Parathyroid adenoma (tissue), 2 donors: ENCODE data around the gene BRAF.
"Not testable (repeated sequence)": the region's sequence is repeated elsewhere in the genome, so short reads cannot be mapped to it uniquely, and the experiment has no call there.

Source experiments
- H2AFZ ChIP-seq: fragments of 300-600 bp; sonication (generic); one replicate; pipeline ENCODE4 v1.7.0; 2017; ENCODE audit warnings: antibody characterized with exemption, mild to moderate bottlenecking
- H3K27ac ChIP-seq: fragments of 300-600 bp; sonication (generic); one replicate; pipeline ENCODE4 v1.7.0; 2017
- H3K27me3 ChIP-seq: fragments of 300-600 bp; sonication (generic); one replicate; pipeline ENCODE4 v1.7.0; 2017; ENCODE audit warnings: low read length; ENCODE audit not compliant: control insufficient read depth, insufficient read depth
- H3K36me3 ChIP-seq: fragments of 300-600 bp; sonication (generic); one replicate; pipeline ENCODE4 v1.7.0; 2017; ENCODE audit warnings: low read length; ENCODE audit not compliant: control insufficient read depth, insufficient read depth
- H3K4me1 ChIP-seq: fragments of 300-600 bp; sonication (generic); one replicate; pipeline ENCODE4 v1.7.0; 2017; ENCODE audit warnings: control low read depth
- H3K4me2 ChIP-seq: fragments of 300-600 bp; sonication (generic); one replicate; pipeline ENCODE4 v1.7.0; 2017; ENCODE audit warnings: low read length
- H3K4me3 ChIP-seq: fragments of 300-600 bp; sonication (generic); one replicate; pipeline ENCODE4 v1.7.0; 2017; ENCODE audit warnings: low read depth, low read length
- H3K79me2 ChIP-seq: fragments of 300-600 bp; sonication (generic); one replicate; pipeline ENCODE4 v1.7.0; 2017; ENCODE audit warnings: control low read depth
- H3K9ac ChIP-seq: fragments of 300-600 bp; sonication (generic); one replicate; pipeline ENCODE4 v1.7.0; 2017; ENCODE audit warnings: mild to moderate bottlenecking
- H3K9me3 ChIP-seq: fragments of 300-600 bp; sonication (generic); one replicate; pipeline ENCODE4 v1.7.0; 2017; ENCODE audit warnings: low read length; ENCODE audit not compliant: control insufficient read depth
- TF ChIP-seq, protein P1 (sequence below): fragments of 300-600 bp; sonication (generic); IDR thresholded peaks from one replicate; pipeline ENCODE4 v1.7.0; 2017; ENCODE audit warnings: antibody characterized with exemption, mild to moderate bottlenecking
- donor health status: primary hyperparathyroidism.

Gene BRAF

DNA sequence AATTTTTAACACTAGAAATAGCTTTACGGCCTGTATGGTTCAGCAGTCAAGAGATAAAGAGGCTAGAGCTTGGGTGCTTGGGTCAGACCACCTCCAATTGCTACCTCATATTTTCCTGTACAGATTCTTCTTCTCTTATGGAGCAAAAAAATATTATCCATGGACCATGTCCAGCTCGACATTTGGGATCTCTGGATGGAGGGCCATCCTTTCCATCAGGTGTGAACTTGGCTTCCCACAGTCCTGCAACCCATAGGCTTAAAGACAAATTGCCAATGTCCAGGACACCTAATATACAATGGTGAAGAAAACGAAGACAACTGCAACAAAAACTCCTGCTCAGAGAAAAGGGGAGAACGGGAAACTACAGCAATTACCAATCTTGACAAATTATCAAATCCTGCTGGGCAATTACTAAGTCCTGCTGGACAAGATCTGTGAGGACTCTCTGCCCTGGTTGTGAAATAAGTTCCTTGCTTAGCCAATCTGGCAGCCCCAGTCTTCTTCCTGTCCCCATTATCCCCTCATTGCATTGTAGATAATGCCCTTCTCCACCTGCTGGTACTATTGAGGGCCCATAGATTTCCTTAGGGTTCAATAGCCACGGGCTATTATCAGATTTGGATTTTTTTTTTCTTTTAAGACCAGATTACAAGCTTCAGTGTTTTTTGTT lies 42.0 kb upstream of the BRAF start:
- no peaks in the 10 kb centered on the region for H3K36me3 ChIP-seq
- H3K4me1 ChIP-seq, result no peaks in the 10 kb centered on the region
- H3K4me3 ChIP-seq, result no peak overlapping the region
- H3K79me2 ChIP-seq, result no peaks in the 10 kb centered on the region
- TF ChIP-seq, protein P1, sequence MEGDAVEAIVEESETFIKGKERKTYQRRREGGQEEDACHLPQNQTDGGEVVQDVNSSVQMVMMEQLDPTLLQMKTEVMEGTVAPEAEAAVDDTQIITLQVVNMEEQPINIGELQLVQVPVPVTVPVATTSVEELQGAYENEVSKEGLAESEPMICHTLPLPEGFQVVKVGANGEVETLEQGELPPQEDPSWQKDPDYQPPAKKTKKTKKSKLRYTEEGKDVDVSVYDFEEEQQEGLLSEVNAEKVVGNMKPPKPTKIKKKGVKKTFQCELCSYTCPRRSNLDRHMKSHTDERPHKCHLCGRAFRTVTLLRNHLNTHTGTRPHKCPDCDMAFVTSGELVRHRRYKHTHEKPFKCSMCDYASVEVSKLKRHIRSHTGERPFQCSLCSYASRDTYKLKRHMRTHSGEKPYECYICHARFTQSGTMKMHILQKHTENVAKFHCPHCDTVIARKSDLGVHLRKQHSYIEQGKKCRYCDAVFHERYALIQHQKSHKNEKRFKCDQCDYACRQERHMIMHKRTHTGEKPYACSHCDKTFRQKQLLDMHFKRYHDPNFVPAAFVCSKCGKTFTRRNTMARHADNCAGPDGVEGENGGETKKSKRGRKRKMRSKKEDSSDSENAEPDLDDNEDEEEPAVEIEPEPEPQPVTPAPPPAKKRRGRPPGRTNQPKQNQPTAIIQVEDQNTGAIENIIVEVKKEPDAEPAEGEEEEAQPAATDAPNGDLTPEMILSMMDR, result no peak
- no peaks in the 10 kb centered on the region for H3K27me3 ChIP-seq
- no peak overlapping the region for H3K4me2 ChIP-seq
- H3K9ac ChIP-seq, result no peak overlapping the region
- no peak overlapping the region for H3K27ac ChIP-seq
- no peak overlapping the region for H2AFZ ChIP-seq
- no peaks in the 10 kb centered on the region for H3K9me3 ChIP-seq

- Histone ChIP-seq H3K27ac (no peak overlapping the region), H3K36me3 (no peaks in the 10 kb centered on the region)
- TF ChIP-seq, protein P1, result no peak
Observed at GRCh38 chr7:140961117-140961516, 36.4 kb upstream of the BRAF start.

GRCh38 chr7:140956997-140957396 lies 32.3 kb upstream of the BRAF start:
- H3K9me3 ChIP-seq, H3K27ac ChIP-seq, H3K4me3 ChIP-seq: not testable (repeated sequence)

More at GRCh38 chr7:140961117-140961516, 36.4 kb upstream of the BRAF start:
- Histone ChIP-seq H3K4me3 (no peak overlapping the region), H3K9me3 (no peaks in the 10 kb centered on the region), H3K4me1 (no peaks in the 10 kb centered on the region), H2AFZ (no peak overlapping the region), H3K9ac (no peak overlapping the region), H3K79me2 (no peaks in the 10 kb centered on the region), H3K27me3 (no peaks in the 10 kb centered on the region), H3K4me2 (no peak overlapping the region)

GRCh38 chr7:140945940-140946339 lies 21.2 kb upstream of the BRAF start:
- Histone ChIP-seq H3K4me1 (no peaks in the 10 kb centered on the region), H3K27ac (no peak overlapping the region), H3K4me2 (no peak overlapping the region), H3K36me3 (no peaks in the 10 kb centered on the region), H2AFZ (no peak overlapping the region), H3K27me3 (no peaks in the 10 kb centered on the region), H3K79me2 (no peaks in the 10 kb centered on the region), H3K9me3 (no peaks in the 10 kb centered on the region), H3K4me3 (no peak overlapping the region), H3K9ac (no peak overlapping the region)
- TF ChIP-seq, protein P1, result no peak

More at GRCh38 chr7:140956997-140957396, 32.3 kb upstream of the BRAF start:
- not testable (repeated sequence) for H3K36me3 ChIP-seq, H3K9ac ChIP-seq, H3K27me3 ChIP-seq, H3K4me1 ChIP-seq, H3K79me2 ChIP-seq, H2AFZ ChIP-seq, H3K4me2 ChIP-seq

DNA sequence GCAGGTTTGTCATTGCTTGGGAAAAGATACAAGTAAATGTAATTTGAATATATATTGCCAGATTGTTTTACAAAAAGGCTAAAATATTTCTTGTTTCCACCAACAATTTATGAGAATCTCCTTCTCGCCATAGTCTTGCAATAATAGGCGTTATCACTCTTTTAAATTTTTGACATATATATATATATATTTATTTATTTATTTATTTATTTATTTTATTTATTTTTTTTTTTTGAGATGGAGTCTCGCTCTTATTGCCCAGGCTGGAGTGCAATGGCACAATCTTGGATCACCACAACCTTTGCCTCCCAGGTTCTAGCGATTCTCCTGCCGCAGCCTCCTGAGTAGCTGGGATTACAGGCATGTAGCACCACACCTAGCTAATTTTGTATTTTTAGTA lies 17.5 kb upstream of the BRAF start:
- not testable (repeated sequence) for H3K4me2 ChIP-seq, H2AFZ ChIP-seq, H3K4me1 ChIP-seq, H3K27me3 ChIP-seq, H3K4me3 ChIP-seq, H3K9me3 ChIP-seq, H3K27ac ChIP-seq, H3K79me2 ChIP-seq, H3K9ac ChIP-seq, H3K36me3 ChIP-seq

DNA sequence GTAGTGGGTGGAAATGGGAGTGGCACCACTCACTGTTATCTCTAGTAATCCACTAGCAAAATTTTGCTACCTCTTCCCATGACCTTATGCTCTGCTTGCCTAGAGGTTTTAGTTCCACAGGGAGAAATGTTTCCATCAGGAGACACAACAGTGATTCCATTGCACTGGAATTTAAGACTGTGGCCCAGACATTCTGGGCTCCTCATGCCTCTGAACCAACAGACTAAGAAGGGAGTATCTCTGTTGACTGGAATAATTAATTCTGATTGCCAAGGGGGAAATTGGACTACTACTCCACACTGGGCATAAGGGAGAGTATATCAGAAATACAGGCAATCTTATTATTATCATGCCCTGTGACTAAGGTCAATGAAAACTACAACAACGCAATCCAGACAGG lies 16.2 kb upstream of the BRAF start:
- Histone ChIP-seq H3K36me3 (no peaks in the 10 kb centered on the region), H3K4me2 (no peak overlapping the region), H3K4me3 (no peak overlapping the region), H3K9me3 (no peaks in the 10 kb centered on the region), H3K27ac (no peak overlapping the region), H3K79me2 (no peaks in the 10 kb centered on the region), H2AFZ (no peak overlapping the region), H3K4me1 (no peaks in the 10 kb centered on the region), H3K27me3 (no peaks in the 10 kb centered on the region), H3K9ac (no peak overlapping the region)
- TF ChIP-seq, protein P1, result no peak
